Amygdala (tissue), 56 donors: Measurements from ENCODE around the gene LITAF.

ENCODE experiments used
- DNase-seq, 56 donors: peaks; one replicate each; lab custom pipeline; 2025; lab: John Stamatoyannopoulos, UW

LITAF gene

DNA sequence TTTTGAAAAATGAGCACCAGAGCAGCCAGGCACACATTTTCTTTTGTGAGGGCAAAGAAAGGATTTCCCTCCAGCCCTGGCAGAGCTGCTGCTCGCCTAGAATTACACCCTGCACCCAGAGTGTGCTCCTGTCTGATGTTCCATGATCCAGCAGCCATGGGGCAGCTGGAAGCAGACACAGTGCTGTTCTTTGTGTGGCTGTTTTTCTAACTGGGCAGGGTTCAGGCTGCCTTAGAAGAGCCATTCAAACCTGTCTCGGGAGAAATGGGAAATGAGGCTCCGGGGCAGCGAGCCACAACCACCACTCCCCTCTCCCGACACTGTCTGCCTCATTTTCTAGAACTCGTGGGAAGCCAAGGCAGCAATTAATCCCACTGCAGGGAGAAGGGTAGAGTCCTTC, 28.9 kb downstream of the LITAF start:
- DNase-seq: peak in 53 of 56 donors; percentile 9 to 92 (median 69)

DNA sequence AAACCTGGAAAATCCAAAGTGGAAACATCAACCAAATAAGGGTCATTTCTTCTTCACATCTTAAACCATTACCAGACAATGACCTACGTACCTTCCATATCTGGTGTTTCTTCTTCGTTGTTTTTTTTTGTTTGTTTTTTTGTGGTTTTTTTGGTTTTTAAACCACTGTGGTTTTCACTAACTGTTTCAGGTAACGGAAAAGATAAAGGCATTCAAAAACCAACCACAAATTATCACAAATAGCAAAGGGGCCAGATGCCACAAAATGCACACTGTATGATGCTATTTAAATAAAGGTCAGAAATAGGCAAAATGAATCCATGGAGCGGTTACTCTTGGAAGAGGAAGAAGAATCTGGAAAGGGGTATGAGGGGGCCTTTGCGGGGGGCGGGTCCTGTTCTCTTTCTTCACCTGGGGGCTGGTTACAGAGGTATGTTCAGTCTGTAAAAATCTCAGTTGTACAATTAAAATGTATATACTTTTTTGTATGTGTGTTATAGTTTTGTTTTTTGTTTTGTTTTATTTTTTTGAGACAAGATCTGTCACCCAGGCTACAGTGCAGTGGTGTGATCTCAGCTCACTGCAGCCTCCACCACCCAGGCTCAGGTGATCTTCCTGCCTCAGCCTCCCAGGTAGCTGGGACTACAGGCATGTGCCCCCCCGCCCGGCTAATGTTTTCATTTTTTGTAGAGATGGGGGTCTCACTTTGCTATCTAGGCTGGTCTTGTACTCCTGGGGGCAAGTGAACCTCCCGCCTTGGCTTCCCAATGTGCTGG, 29.6 kb downstream of the LITAF start:
- peak in 1 of 56 donors; percentile 42 for DNase-seq

DNA sequence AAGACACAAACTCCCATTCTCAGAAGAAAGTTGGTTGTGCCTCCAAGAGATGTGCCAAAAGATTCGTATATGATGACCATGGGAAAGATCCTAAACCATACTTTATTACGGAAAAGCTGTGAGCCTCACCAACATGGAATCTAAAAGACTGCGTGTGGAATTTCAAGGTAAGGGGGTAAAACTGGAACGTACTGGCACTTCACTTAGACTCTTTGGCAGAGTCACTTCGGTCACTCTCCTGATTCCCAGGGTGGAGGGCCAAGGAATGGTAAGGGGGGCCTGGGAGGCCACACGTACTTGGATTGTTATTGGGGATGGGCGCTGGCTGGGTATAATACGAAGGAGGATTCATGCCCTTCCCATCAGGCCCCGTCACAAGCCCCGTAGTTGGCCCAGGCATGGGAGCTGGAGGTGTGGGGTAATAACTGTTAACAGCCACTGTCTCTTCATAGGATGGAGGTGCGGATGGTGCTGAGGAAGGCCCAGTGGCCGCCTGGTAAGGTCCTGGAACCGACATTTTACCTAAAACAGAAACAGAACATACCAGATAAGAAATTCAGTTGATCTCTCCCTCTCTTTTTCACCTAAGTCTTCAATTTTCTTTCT, 30.4 kb downstream of the LITAF start:
- DNase-seq: no peak

DNA sequence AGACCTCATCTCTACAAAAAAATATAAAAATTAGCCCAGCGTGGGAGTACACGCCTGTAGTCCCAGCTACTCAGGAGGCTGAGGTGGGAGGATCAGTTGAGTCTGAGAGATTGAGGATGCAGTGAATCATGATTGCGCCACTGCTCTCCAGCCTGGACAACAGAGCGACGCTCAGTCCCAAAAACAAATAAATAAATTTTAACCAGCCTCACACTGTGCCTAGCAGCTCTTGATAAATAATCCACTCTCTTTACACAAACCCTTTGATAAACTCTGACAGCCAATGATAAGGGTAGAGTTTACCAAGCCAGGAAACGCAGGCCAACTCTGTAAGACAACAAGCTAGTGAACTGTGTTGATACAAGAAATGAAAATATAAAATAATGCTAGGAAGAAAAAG, 32.7 kb downstream of the LITAF start:
- DNase-seq: no peak

DNA sequence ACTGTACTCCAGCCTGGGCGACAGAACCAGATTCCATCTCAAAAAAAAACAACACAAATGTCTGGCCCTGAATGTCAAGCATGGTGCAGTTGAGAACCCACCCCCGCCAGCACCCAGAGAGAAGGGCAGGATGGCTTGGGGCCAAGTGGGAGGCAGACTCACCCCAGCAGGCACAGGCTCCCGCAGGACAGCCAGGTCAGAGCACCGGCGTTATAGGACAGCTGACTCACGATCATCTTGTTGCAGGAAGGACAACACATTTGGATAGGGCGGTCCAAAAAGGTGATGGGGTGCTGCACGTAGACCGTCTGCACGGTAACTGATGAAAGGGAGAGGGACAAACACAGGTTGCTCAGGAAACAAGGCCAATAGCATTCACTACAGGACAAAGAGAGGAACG, 33.3 kb downstream of the LITAF start:
- no peak for DNase-seq

DNA sequence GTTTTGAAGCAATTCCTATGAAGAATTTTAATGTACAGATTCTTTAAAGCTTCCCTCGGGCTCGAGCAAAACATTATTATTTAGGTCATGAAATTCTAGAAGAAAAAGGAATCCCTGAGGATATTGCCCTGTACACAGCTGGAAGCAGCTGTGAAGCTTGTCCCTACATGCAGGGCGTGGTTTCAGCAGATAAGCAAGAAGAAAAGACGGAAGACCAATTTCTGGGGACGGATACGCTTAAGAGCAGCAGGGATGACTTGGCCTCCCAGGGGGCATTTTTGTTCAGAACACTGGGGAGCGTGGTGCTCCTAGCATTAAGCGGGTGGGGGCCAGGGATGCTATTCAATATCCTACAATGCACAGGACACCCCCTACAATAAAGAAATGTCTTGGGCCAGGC, 34.3 kb downstream of the LITAF start:
- DNase-seq: no peak

DNA sequence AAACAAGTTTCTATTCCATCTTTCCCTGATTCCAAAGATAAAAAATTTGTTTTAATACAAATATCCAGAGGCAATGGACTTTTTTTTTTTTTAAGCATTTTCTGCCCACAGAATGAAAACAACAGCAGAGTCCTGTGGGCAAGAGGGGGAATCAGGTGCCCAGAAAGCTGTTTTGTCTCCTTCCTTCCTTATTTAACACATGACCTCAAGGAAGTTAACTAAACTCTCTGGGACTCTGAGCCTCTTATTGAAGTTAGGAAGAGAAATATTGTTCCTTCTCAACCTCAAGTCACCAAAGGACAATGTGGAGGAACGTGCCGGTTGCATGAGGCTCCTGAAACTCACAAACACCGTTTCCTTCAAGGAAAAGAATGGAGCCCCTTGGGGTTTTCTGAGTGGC, 34.9 kb downstream of the LITAF start:
- no peak for DNase-seq

DNA sequence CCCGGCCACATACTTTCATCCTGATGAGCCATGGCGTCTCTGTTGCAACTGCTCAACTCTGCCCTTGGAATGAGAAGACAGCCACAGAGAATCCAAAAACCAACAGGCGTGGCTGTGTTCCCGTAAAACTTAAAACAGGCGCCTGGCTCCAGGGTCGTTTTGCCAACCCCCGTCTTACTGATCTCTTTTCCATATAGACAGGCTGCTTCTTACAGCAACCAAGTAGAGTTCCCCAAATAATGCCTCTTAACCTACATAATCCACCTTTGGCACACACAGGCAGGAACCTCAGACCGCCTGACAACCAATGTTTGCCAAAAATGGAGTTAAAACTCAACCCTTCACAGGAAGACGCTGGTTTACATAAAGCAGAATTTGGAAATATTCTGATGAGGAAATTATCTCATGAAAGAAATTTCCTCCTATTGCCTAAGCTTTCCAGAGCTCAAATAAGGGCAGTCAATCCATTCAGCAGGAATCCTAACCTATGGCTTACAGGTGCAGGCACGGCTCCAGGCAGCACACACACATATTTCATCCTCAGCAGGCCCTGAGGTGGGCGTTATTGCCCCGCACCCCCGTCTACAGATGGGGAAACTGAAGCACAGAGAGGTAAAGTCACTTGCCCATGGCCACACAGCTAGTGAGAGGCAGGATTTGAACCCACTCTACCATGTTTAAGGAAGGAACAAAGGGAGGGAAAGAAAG, 35.8 kb downstream of the LITAF start:
- no peak for DNase-seq

DNA sequence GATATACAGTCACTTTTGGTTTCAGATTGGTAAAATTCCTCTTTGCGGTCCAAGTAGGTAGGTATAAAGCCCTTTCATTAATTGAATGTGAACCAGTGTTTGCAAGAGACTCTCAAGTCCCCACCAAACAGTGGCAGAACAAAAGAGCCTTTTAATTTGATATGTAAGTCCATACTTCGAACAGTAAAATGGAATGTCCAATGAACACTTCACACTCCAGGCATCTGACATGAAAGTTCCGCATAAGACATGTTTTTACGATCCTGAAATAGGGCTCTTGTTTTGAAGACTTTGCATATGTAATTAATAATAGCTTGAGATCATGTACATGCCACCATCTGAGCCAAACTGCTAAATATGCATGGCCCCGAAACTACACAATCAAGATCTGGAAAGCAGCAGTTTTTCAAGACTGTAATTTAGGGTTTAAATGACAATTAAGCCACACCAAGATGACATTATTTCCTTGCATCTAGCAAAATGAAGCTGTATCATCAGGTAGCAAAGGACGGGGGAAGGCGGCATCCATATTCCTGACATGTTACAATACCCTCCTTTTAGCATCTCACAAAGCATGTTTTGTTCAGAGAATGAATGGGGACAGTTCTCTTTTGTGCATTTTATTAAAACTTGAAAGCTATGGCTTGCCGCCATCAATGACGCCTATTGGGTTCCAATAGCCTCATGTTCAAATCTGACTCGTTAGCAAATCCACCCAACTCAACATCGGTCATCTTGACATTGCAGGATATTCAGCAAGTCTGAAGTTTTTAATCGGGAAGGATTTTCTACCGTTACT, 39.4 kb downstream of the LITAF start:
- peak in 39 of 56 donors; percentile 2 to 87 (median 48) for DNase-seq

DNA sequence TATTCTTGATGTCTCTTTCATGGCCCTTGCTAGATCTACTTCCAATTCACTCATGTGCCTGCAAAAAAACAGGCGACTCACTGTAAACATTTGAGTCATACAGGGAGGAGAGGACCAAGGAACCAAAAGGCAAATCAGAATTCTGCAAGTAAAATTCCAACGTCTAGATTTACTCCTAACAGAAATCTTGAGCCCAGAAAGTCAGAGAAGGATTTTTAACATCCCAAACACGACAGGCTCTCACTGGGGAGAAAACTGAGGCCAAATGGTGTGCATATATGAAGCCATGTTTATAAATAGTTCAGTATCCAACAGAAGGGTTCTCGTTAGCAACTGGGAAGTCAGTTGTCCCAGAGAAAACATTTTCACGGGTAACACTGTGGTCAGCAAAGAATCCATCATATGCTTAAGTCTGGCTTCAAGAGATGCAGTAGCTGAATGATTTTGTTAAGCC, 40.1 kb downstream of the LITAF start:
- DNase-seq: peak in 1 of 56 donors; percentile 8

DNA sequence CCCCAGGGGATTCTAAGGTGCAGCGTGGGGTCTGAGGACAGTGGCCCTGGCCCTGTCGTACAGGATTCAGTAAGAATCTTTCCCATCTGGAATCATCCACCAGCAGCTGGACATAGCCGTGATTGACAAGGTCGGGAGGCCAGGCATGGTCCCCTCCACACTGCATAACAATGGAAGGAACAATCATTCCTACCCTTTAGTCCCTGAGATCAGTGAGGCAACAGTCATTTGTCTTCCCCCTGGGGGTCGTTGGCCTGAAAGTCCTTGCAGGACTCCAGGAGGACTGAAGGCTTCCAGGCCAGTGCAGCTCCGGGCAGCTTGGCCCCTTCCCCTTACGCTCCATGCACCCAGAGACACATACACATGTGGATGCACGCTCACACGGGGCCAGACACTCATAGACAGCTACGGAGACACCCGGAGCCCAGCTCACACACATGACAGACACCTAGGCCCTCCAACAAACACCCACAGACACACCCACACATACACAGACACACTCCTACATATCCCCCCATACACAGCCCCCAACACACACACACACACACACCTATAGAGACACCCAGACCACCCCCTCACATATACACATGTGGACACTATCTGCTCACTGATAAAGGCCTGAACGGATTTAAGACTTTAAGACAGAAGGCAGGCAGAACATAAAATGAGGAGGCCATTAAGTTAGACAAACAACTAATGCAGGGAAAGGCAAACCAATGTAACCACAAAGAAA, 42.9 kb downstream of the LITAF start:
- no peak for DNase-seq

DNA sequence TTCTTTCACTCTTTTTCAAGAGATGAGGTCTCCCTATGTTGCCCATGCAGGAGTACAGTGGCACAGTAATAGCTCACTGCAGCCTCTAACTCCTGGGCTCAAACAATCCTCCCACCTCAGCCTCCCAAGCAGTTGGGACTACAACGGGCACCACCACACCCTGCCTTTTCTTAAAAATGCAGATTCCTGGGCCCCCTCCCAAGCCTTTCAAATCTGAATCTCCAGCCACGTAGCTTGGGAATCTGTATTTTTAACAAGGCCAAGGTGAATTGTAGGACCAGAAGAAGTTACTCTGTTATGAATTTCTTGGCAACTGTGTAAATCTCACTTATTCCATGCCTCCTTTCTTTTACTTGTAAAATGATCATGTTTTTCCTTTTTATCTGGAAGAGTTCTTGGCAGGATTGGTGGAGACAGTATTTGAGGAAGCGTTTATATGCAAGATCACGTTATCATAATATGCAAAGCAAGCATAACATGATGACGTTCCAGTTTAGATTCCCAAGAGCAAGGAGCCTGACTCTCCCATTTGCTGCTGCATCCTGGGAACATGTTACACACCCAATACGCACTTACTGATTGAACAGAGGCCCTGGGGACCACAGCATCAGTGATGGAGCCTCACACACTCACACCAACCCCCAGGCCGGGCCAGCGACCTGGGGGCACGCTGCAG, 44.5 kb downstream of the LITAF start:
- no peak for DNase-seq

DNA sequence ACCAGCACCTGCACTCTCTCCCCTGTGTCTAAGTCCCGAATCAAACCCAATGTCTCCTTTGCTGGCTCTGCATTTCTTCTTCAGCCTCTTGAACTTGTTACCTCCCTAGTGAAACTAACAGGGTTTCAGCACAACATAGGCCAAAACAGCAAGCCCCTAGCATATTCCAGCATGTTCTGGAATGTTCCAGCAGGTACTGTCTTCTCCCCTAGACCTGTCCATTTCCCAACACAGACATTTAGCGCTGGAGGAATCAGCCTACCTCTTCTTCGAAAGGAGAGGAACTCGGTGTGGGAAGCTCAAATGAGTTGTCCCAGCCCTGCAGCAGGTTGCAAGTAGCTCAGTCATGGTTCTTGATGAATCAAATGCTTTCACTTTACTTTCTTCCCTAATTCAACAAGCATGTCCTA, 47.1 kb downstream of the LITAF start:
- DNase-seq: peak in 2 of 56 donors; percentile 1 to 5

DNA sequence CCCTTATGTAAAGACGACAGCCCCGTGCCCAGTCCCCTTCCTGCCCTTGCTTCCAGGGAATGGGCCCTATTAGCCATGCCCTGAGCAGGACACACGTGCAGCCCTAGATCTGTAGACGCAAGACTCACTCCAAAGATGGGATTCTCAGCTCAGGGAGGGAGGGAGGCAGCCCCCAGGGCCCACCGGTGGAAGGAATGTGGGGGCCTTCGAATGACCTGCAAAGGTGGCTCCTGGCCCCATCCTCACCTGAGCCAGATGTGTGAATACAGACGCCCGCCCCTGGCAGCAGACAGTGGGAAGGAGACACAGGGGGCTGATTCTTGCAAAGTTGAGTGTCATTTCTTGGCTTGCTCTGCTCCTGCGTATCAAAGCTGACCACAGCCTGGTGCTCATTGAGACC, 47.8 kb downstream of the LITAF start:
- no peak for DNase-seq

DNA sequence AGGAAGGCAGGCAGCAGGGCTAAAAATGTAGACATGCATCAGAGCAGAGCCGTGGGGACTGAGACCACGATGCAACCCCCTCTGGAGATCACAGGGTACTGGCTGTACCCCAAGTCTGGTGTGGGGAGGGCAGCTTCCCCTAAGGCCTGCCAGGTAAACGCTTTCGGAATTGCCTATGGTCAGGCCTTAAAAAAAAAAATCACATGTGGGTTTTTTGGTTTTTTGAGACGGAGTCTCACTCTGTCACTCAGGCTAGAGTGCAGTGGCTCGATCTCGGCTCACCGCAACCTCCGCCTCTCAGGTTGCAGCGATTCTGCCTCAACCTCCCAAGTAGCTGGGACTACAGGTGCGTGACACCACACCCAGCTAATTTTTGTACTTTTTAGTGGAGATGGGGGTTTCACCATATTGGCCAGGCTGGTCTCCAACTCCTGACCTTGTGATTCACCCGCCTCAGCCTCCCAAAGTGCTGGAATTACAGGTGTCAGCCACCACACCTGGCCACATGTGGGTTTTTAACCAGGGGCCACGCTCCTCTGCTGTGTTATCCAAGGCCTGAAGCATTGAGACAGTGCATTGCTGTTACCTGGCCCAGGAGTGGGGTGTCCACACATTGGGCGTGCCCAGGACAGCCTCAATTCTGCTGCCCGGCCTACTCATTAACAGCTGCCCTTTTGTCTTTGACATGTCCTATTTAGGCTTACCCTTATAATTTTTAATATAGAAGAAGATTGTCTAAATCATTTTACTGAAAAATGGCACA, 50.4 kb downstream of the LITAF start:
- no peak for DNase-seq

DNA sequence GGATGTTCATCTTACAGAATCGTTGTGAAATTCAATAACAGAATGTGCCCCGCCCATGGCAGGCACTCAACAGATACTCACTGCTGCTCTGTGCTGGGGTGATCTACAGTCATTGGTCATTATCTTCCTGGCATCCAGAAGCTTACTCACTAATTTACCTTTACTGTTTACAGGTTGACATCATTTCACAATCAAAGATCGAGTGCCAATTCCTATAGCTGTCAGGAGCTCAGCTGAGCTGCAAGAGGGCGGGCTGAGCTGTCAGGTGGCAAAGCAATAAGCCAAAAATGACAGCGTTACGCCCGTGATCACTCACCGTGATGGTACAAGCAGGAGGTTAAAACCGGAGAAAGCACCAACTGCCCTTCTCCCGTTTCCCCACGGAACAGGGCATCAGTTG, 51.2 kb downstream of the LITAF start:
- DNase-seq: no peak

DNA sequence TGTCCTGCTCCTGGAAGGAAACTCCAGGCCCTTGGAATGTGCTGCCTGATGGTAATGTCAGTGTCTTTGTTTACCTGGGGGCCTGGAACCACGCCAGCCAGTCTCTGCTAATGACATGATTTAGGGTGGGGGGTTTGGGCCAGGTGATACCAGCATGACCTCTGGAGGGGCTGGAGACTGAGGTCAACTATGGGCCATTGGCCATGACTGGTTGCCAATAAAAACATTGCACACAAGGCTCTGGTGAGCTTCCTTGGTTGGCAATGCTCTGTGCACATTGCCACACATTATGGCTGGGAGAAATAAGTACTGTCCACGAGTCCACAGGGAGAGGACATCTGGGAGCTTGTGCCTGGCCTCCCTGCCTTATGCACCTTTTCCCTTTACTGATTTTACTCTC, 52.5 kb downstream of the LITAF start:
- no peak for DNase-seq

DNA sequence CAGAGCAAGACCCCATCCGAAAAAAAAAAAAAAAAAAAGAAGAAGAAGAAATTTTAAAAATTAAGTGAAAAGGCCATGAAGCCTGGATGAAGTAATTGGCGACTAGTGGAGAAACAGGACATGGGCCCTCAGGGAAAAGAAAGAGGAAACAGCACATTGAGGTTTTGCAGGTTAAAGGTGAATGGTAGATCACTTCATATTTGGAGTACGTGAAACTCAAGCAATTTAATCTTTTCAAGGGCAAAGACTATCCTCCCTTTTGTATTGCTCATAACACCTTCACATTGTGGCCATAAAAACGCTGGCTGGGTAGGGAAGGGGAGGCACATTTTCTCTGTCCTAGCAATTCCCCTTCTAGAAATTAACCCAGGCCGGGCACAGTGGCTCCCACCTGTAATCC, 53.1 kb downstream of the LITAF start:
- no peak for DNase-seq
